Eye (tissue), 1 donor: ENCODE results near the gene TOP3B.

ENCODE experiments used
- DNase-seq: peaks from one replicate; pipeline ENCODE4 v3.0.0-alpha.2; 2015

The TOP3B gene

DNA sequence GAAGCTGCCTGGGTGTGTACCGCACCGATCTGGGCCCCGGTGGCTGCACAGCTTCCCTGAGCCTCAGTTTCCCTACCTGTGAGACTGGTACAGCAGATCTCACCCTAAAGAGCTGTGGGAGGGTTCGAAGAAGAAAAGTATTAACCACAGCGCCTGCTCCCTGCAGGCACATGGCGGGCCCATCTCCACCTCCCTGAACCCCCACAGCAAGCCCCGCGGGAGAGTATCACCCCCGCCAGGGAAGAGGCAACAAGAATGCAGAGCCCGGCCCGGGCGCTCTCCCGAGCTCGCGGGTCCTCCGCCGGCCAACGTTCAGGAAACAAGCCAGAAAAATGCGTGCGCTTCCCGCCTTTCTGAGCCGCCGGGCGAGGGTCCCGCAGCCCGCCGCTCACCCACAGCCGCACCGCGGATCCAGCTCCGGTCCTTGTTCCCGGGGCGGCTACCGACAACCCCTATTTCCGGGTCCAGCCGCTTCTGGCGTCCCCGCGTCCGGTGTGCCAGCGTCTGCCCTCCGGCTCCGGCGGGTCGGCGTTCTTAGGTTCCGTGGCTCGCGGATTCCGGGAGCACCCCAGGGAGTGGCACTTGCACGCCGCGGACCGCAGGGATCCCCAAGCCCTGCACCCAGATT, at the start of gene TOP3B:
Gene TOP3B (minus strand): TSS at position 450 of the 628 bp plus-strand sequence. CDS start 7,078 bp downstream, outside the sequence.
- peak; percentile 91 for DNase-seq

DNA sequence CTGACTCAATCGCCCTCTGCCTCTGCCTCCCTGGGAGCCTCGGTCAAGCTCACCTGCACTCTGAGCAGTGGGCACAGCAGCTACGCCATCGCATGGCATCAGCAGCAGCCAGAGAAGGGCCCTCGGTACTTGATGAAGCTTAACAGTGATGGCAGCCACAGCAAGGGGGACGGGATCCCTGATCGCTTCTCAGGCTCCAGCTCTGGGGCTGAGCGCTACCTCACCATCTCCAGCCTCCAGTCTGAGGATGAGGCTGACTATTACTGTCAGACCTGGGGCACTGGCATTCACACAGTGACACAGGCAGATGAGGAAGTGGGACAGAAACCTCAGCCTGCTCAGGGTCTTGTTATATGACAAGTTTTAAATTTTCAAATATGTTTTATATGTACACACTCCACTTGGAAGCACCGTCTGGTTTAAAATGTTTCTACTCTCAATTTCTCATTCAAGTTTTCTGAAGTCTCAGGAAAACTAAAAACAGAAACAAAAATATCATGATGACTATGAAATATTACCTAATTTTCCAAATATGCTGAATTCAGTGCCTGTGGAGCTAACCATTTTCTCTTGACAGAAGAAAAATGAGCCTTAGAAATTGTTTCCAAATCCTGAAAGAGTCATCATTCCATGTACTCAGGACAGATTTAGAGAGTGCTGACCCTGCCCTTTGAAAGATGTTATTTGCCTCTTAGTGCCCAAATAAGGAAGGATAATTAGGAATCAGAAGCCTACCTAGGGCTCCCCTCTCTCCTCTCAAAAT, 48.8 kb upstream of the TOP3B start:
- DNase-seq = no peak

DNA sequence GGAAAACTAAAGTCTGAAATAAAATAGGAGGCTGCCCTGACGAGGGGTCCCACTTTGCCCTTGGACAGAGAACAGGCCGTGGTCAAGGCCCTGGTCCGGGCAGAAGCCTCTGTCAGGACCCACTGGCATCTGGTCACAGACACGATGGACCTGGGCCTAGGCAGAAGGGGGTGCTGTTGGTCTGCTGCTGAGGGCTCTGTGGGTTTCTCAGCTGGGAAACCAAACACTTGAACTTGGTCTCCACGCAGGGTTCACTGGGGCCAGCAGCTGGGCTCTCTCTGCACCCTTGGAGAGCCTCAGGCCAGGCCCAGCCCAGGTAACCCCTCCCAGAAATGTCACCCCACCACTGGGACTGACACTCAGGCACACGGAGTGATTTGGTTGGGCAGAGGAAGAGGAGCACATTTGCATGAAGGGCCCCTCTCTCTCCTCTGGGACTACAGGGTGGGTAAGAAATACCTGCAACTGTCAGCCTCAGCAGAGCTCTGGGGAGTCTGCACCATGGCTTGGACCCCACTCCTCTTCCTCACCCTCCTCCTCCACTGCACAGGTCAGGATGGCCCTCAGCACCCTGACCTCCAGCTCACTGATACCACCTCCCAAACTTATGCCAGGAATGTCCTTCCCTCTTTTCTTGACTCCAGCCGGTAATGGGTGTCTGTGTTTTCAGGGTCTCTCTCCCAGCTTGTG, 48.1 kb upstream of the TOP3B start:
- DNase-seq = peak; percentile 47

- DNase-seq = no peak
Observed at GRCh38 chr22:22027955-22028354, 45.4 kb upstream of the TOP3B start.

DNA sequence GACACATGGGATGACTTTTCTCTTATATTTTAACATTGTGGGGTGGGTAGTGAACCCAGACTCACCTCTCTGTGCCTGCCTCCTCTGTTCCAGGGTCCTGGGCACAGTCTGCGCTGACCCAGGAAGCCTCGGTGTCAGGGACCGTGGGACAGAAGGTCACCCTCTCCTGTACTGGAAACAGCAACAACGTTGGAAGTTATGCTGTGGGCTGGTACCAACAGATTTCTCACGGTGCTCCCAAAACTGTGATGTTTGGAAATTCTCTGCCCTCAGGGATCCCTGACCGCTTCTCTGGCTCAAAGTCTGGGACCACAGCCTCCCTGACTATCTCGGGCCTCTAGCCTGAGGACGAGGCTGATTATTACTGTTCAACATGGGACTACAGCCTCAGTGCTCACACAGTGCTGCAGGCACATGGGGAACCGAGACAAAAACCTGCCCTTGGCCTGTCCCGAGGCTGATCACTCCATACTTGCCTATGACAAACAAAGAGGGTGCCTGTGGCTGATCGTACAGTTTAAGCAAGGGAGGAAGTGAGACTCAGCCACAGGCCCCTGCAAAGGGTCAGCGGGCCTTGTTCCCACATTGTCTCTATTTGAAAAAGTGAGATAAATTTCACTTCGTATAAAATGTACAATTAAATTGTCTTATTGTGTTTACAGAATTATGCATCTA, 43.7 kb upstream of the TOP3B start:
- no peak for DNase-seq

DNA sequence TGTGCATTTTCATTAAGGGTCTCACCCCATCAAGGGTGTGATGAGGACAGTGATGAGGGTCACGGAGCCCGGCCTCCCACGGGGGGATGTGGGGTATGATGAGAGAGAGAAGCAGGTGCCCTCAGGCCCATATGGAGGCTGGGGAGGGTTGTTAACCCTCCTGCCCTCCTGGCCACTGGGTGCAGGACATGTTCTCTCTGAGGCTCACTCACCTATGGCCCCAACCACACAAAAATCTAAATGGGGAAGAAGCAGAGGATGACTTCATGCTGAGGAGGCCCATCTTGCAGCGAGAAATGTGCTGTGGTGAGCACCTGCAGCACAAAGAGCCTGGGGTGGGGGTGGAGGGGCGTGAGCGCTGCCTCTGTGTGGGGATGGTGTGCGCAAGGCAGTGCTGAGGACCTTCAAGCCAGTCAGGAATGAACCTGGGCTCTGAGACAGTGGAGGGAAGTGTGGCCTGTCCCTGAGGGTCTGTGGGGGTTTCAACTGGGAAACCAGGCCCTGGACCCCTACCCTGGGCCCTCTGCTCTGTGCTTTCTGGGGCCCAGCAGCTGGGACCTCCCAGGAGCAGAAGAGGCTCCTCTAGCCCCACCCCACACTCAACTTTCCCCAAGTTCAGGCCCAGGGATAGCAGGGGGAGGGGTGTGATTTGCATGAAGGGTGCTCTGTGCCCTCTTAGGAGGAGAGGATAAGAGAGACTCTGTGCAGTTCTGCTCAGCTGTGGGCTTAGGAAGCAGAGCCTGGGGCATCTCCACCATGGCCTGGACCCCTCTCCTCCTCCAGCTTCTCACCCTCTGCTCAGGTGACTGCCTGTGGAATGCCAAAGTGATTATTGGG, 43.0 kb upstream of the TOP3B start:
- DNase-seq = no peak

DNA sequence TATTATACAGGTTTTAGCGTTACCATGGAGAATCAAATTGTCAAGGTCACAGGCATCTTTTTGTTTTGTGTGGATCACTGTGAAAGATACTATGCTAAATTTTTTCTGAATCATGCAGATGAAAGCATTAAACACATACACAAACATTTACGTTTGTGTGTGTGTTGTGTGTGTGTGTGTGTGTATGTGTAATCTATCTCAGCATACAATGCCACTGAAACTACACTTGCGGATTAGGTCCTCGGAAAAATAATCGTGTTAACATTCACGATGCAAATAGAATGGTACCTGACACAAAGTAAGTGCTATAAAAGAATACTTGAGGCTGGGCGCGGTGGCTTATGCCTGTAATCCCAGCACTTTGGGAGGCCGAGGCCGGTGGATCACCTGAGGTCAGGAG, 41.9 kb upstream of the TOP3B start:
- DNase-seq = no peak

GRCh38 chr22:22023581-22024137, 41.1 kb upstream of the TOP3B start:
- DNase-seq = no peak

DNA sequence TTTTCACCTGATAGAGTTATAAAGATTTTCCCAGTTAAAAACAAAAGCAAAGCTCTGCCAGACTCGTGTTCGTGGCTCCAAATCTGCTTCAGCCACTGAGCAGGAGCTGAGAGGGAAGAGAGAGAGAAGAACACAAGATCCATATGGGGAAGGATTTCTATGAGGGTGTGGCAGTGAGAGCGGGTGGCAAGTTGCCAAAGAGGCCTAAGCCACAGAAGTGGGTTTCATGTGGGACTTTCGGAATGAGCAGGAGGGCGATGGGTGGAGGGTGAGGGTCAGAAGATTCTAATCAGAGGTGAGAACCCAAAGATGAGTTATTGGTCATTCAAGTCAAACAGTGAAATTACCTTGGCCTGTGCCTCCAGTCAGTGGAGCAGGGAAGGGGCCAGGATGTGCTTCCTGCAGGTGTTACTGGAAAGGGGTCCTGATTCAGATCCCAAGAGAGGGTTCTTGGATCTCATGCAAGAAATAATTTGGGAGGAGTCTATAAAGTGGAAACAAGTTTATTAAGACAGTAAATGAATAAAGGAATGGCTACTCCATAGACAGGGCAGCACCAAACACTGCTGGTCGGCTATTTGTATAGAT, 40.5 kb upstream of the TOP3B start:
- no peak for DNase-seq

- DNase-seq = no peak
Observed at GRCh38 chr22:22022255-22022840, 39.8 kb upstream of the TOP3B start.

GRCh38 chr22:22021162-22021750, 38.7 kb upstream of the TOP3B start:
- no peak for DNase-seq

DNA sequence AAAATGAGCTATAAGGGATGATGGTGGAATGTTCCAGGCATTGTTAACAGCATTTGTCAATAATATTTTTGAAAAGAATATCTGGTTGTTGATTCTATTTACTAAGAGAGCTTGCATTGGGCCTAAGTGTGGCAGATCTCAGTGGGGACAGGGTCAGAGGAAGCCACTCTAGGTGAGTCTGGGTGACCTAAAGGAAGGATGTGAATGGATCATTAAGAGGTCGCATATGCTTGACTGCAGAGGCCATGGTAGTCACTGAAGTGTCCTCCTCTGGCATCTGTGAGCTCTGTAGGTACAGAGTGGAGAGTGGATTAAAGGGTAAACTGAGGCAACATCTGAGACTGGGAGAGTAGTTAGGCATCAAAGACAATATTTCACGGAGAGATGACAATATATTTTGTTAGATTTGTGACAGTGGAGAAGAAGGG, 37.9 kb upstream of the TOP3B start:
- no peak for DNase-seq

DNA sequence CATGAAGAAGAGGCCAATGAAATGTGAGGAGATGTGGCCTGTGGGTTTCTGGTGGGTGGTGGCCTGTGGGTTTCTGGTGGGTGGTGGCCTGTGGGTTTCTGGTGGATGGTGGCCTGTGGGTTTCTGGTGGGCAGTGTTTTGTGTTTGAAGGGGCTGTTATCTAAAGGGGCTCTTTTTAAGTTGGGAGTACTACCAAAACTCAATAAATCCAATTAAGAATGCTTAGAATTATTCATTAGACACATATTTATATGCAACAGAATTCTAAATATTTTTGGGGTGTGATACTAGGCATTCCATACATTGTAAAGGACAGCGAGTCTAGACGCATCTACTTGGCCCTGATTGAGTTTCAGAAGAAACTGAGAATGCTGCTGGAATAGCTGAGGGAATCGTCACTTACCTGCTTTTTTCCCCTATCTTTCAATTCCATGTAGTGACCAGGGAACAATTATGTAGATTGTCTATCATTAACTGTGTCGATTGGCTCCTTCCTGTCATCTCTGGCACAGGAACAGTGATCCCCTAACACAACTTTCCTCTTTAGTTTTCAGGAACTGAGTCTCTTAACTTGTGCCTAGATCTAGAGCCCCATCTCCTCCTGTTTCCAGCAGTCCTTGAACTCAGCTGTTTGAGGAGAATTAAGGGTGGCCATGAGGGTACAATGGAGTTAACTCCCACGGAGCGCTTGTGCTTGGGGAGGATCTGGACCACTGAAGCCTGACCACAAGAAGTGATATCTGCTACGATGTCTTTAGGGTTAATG, 37.3 kb upstream of the TOP3B start:
- DNase-seq = no peak

DNA sequence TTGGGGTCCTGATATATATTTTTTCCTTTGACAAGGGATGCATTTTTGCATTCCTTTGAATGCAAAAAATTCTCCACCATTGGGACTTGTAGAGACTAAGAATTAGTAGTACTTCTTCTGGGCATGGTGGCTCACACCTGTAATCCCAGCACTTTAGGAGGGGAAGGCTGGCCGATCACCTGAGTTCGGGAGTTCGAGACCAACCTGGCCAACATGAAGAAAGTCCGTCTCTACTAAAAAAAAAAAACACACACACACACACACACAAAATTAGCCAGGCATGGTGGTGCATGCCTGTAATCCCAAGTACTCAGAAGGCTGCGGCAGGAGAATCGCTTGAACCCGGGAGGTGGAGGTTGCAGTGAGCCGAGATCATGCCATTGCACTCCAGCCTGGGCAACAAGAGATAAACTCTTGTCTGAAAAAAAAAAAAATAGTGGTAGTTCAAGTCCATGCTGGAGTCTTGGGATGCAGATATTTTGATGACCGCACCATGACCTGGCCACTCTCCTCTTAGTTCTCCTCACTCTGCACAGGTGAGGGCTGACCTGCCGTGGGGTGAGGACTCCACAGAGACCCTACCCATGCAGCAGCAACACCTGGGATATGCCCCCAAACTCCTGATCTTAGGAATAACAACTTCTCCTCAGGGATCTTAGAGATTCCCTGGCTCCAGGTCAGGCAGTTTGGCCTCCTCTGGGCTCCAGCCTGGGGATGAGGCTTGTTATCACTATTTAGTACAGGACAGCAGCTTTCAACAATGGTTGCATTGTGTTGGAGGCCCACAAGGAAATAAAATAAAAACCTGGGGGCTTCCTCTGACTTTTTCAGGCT, 36.5 kb upstream of the TOP3B start:
- no peak for DNase-seq

DNA sequence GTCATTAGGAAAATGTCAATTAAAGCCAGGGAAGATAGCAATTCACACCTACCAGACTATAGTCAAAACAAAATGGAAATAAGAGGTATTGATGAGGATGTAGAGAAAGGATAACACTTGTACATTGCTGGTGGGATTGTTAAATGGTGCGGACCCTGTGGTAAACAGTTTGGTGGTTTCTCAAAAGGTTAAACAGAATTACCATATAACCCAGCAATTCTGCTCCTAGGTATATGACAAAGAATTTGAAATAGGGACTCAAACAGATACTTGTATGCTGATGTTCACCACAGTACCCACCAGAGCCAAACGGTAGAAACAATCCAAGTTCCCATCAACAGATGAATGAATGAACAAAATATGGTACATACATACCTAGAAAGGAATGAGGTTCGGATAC, 33.0 kb upstream of the TOP3B start:
- DNase-seq = no peak

DNA sequence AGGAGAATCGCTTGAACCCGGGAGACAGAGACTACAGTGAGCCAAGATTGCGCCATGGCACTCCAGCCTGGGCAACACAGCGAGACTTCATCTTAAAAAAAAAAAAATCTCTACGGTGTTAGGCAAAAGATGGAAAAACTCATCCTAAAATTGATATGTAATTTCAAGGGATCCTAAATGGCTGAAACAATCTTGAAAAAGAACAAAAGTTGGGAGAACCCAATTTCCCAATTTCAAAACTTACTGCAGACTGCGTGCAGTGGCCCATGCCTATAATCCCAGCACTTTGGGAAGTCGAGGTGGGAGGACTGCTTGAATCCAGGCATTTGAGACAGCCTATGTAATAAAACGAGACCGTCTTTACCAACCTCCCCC, 31.7 kb upstream of the TOP3B start:
- no peak for DNase-seq

GRCh38 chr22:22013559-22014284, 31.1 kb upstream of the TOP3B start:
- DNase-seq = no peak

- DNase-seq = no peak
Observed at GRCh38 chr22:22011964-22012363, 29.4 kb upstream of the TOP3B start.

DNA sequence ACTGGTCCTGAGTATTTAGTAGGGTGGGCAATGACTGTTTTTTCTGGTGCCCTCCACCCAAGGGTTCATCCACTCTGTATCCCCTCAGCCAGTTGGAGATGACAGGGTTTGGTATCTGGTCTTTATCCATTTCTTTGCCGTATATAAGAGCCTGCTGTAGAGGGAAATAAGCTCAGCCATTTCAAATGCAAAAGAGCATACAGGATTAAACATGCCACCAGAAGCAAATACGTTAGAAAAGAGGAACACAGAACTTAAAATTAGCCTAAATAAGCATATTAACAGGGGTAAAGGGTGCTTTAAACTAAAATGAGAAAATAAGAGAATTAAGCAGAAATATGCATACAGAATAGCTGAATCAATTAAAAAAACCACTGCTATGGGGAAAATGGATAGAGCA, 27.8 kb upstream of the TOP3B start:
- DNase-seq = no peak
